Mesenchymal stem cell (in vitro differentiated cells and primary cell): ENCODE data around the gene COMP.
A peak's percentile ranks its signal among the peaks of the same experiment; 100 is the strongest.

Source experiments
- DNase-seq: peaks from one replicate; pipeline ENCODE4 v3.0.0-alpha.2; 2013
- H2AFZ ChIP-seq: one replicate; pipeline ENCODE4 v1.6.1; 2013; ENCODE audit warnings: low read depth, mild to moderate bottlenecking, control low read depth, inconsistent platforms, low read length, moderate library complexity
- H2AK5ac ChIP-seq: 2 replicates; pipeline ENCODE4 v1.6.1; 2013; ENCODE audit warnings: low read length, moderate library complexity, mild to moderate bottlenecking, inconsistent platforms; ENCODE audit not compliant: severe bottlenecking
- H2BK120ac ChIP-seq: one replicate; pipeline ENCODE4 v1.6.1; 2013; ENCODE audit warnings: low read depth, mild to moderate bottlenecking, inconsistent platforms, low read length, moderate library complexity
- H2BK12ac ChIP-seq, 2 experiments: one replicate each; pipeline ENCODE4 v1.6.1; 2013; ENCODE audit warnings: inconsistent platforms in 2 of 2, low read length in 2 of 2, mild to moderate bottlenecking in 2 of 2, moderate library complexity in 2 of 2, control low read depth in 1 of 2
- H2BK15ac ChIP-seq: one replicate; pipeline ENCODE4 v1.6.1; 2013; ENCODE audit warnings: mild to moderate bottlenecking, low read depth, inconsistent platforms; ENCODE audit not compliant: poor library complexity, severe bottlenecking
- H2BK5ac ChIP-seq: 2 replicates; pipeline ENCODE4 v1.6.1; 2013; ENCODE audit warnings: low read depth, mild to moderate bottlenecking, low read length, control low read depth, inconsistent platforms; ENCODE audit not compliant: poor library complexity, severe bottlenecking
- H3K14ac ChIP-seq, 2 experiments: one replicate each; pipeline ENCODE4 v1.6.1; 2013; ENCODE audit warnings: inconsistent platforms in 2 of 2, low read length in 2 of 2, control low read depth in 1 of 2, mild to moderate bottlenecking in 1 of 2, moderate library complexity in 1 of 2
- H3K18ac ChIP-seq, 2 experiments: one replicate each; pipeline ENCODE4 v1.6.1; 2013; ENCODE audit warnings: inconsistent platforms in 2 of 2, low read length in 2 of 2, control low read depth in 1 of 2, low read depth in 1 of 2, mild to moderate bottlenecking in 1 of 2
- H3K23ac ChIP-seq, 2 experiments: one replicate each; pipeline ENCODE4 v1.6.1; 2013; ENCODE audit warnings: inconsistent platforms in 2 of 2, low read length in 2 of 2, mild to moderate bottlenecking in 2 of 2, moderate library complexity in 2 of 2, control low read depth in 1 of 2
- H3K27ac ChIP-seq: 2 replicates; pipeline ENCODE4 v1.5.1; 2013; ENCODE audit warnings: mild to moderate bottlenecking, moderate library complexity, low read length, control low read depth, inconsistent platforms; ENCODE audit not compliant: poor library complexity, severe bottlenecking
- H3K27me3 ChIP-seq, 2 experiments: 2 replicates each; pipeline versions ENCODE4 v1.6.1 to v1.7.0; 2013; ENCODE audit warnings: low read length in 2 of 2, mild to moderate bottlenecking in 2 of 2, moderate library complexity in 2 of 2, control low read depth in 1 of 2, inconsistent platforms in 1 of 2; ENCODE audit not compliant: control insufficient read depth in 1 of 2, insufficient read depth in 1 of 2
- H3K36me3 ChIP-seq, 2 experiments: 2 replicates each; pipeline versions ENCODE4 v1.6.1 to v1.7.0; 2013; ENCODE audit warnings: low read length in 2 of 2, control low read depth in 1 of 2, inconsistent platforms in 1 of 2, low read depth in 1 of 2, mild to moderate bottlenecking in 1 of 2; ENCODE audit not compliant: insufficient read depth in 2 of 2, control insufficient read depth in 1 of 2
- H3K4ac ChIP-seq, 2 experiments: one replicate each; pipeline ENCODE4 v1.6.1; 2013; ENCODE audit warnings: inconsistent platforms in 2 of 2, low read length in 2 of 2, mild to moderate bottlenecking in 2 of 2, moderate library complexity in 2 of 2, control low read depth in 1 of 2, low read depth in 1 of 2
- H3K4me1 ChIP-seq: 2 replicates; pipeline ENCODE4 v1.6.1; 2013; ENCODE audit warnings: low read depth, low read length, control low read depth; ENCODE audit not compliant: control insufficient read depth, insufficient read depth
- H3K4me2 ChIP-seq: 2 replicates; pipeline ENCODE4 v1.6.1; 2013; ENCODE audit warnings: low read length, mild to moderate bottlenecking, inconsistent platforms; ENCODE audit not compliant: poor library complexity, severe bottlenecking
- H3K4me3 ChIP-seq, 2 experiments: 2 replicates each; pipeline versions ENCODE4 v1.5.1 to v1.7.0; 2013; ENCODE audit warnings: low read length in 2 of 2, mild to moderate bottlenecking in 2 of 2, control low read depth in 1 of 2, low read depth in 1 of 2; ENCODE audit not compliant: insufficient read depth in 1 of 2
- H3K79me1 ChIP-seq: replicated peaks from 2 replicates; pipeline ENCODE4 v1.6.1; 2013; ENCODE audit warnings: mild to moderate bottlenecking, control low read depth, low read length, inconsistent platforms; ENCODE audit not compliant: poor library complexity, severe bottlenecking
- H3K9ac ChIP-seq: 2 replicates; pipeline ENCODE4 v1.7.0; 2013; ENCODE audit warnings: mild to moderate bottlenecking, low read length, moderate library complexity
- H3K9me3 ChIP-seq: 2 replicates; pipeline ENCODE4 v1.7.0; 2013; ENCODE audit warnings: mild to moderate bottlenecking, low read length; ENCODE audit not compliant: control insufficient read depth
- H4K8ac ChIP-seq: one replicate; pipeline ENCODE4 v1.6.1; 2013; ENCODE audit warnings: inconsistent platforms, mild to moderate bottlenecking, low read length, moderate library complexity
- H4K91ac ChIP-seq: one replicate; pipeline ENCODE4 v1.6.1; 2013; ENCODE audit warnings: mild to moderate bottlenecking, low read length, inconsistent platforms
- WGBS: methylation state at CpG from one replicate; pipeline ENCODE4 v1.1.7; 2013; ENCODE audit warnings: mixed read lengths; 5-methylcytosine and 5-hydroxymethylcytosine counted together

Gene COMP

GRCh38 chr19:18751571-18751970 lies 39.5 kb downstream of the COMP start:
- no peak overlapping the region for H3K9ac ChIP-seq
- no peaks in the 10 kb centered on the region for H3K9me3 ChIP-seq
- H3K36me3 ChIP-seq: peaks cover 28 to 30% of the 10 kb centered on the region in 2 experiments
- no peak overlapping the region for H2BK15ac ChIP-seq
- peaks cover 1% of the 10 kb centered on the region for H3K79me1 ChIP-seq
- peaks cover 3% of the 10 kb centered on the region for H3K4me1 ChIP-seq
- no peak overlapping the region for H2AFZ ChIP-seq
- 95% methylated on average over 9 of the region's 10 CpGs for WGBS
- no peak overlapping the region for H3K4ac ChIP-seq
- peak overlapping the region in 1 of 2 experiments; percentile 51 for H2BK12ac ChIP-seq
- H3K4me3 ChIP-seq: no peak overlapping the region
- H4K8ac ChIP-seq: no peak overlapping the region
- no peak for DNase-seq
- no peaks in the 10 kb centered on the region for H3K27me3 ChIP-seq
- no peak overlapping the region for H3K18ac ChIP-seq
- H3K23ac ChIP-seq: peak overlapping the region in 1 of 2 experiments; percentile 70
- H4K91ac ChIP-seq: no peak overlapping the region
- H3K27ac ChIP-seq: no peak overlapping the region
- H3K14ac ChIP-seq: peak overlapping the region in 1 of 2 experiments; percentile 72
- H2BK120ac ChIP-seq: no peak overlapping the region
- H2AK5ac ChIP-seq: no peak overlapping the region
- no peak overlapping the region for H2BK5ac ChIP-seq
- H3K4me2 ChIP-seq: no peak overlapping the region

GRCh38 chr19:18750295-18750970 lies 40.7 kb downstream of the COMP start:
- Histone ChIP-seq H2BK12ac (no peak overlapping the region), H3K27me3 (no peaks in the 10 kb centered on the region), H4K91ac (no peak overlapping the region), H2BK5ac (no peak overlapping the region), H3K9ac (no peak overlapping the region), H3K14ac (no peak overlapping the region), H3K36me3 (peaks cover 30 to 37% of the 10 kb centered on the region in 2 experiments), H2AK5ac (no peak overlapping the region), H3K27ac (no peak overlapping the region), H3K4me2 (no peak overlapping the region), H4K8ac (no peak overlapping the region), H3K4ac (no peak overlapping the region), H2BK120ac (no peak overlapping the region), H2AFZ (no peak overlapping the region), H3K9me3 (no peaks in the 10 kb centered on the region), H3K18ac (no peak overlapping the region), H3K23ac (no peak overlapping the region), H3K4me3 (no peak overlapping the region), H3K79me1 (peaks cover 1% of the 10 kb centered on the region), H3K4me1 (peaks cover 4% of the 10 kb centered on the region), H2BK15ac (no peak overlapping the region)
- DNase-seq: no peak
- 92% methylated on average over 19 of the region's 19 CpGs for WGBS

GRCh38 chr19:18749362-18750231 lies 41.5 kb downstream of the COMP start:
- Histone ChIP-seq H3K23ac (no peak overlapping the region), H3K18ac (no peak overlapping the region), H3K27ac (no peak overlapping the region), H2BK5ac (no peak overlapping the region), H3K4me3 (no peak overlapping the region), H3K79me1 (peaks cover 1% of the 10 kb centered on the region), H2AK5ac (no peak overlapping the region), H4K91ac (no peak overlapping the region), H3K27me3 (no peaks in the 10 kb centered on the region), H3K9me3 (no peaks in the 10 kb centered on the region), H2BK12ac (no peak overlapping the region), H3K9ac (no peak overlapping the region), H2BK120ac (no peak overlapping the region), H3K36me3 (peaks cover 30 to 43% of the 10 kb centered on the region in 2 experiments), H4K8ac (no peak overlapping the region), H3K4me1 (peaks cover 6% of the 10 kb centered on the region), H3K14ac (peak overlapping the region in 1 of 2 experiments; percentile 44), H2BK15ac (no peak overlapping the region), H2AFZ (no peak overlapping the region), H3K4ac (no peak overlapping the region), H3K4me2 (no peak overlapping the region)
- 89% methylated on average over 23 of the region's 23 CpGs for WGBS
- DNase-seq: no peak
